ENCODE measurements around the gene AOAH.

AOAH gene

GRCh38 chr7:36527549-36527913 lies 196.8 kb downstream of the AOAH start:
- Histone ChIP-seq H3K4me3 (ENCODE audit: low read length, poor library complexity, severe bottlenecking) (no peak overlapping the region), H3K27me3 (ENCODE audit: insufficient read depth, low read length, poor library complexity, severe bottlenecking) (no peaks in the 10 kb centered on the region), H3K79me2 (ENCODE audit: insufficient read depth, low read length) (no peaks in the 10 kb centered on the region), H3K4me1 (ENCODE audit: insufficient read depth, low read length, poor library complexity, severe bottlenecking) (peaks cover 20% of the 10 kb centered on the region), H3K4me2 (ENCODE audit: low read depth, low read length, poor library complexity, severe bottlenecking) (no peak overlapping the region), H3K9ac (ENCODE audit: low read depth, low read length, poor library complexity, severe bottlenecking) (no peak overlapping the region), H3K9me3 (ENCODE audit: insufficient read depth, low read depth, low read length) (no peaks in the 10 kb centered on the region), H3K36me3 (ENCODE audit: insufficient read depth, low read length) (no peaks in the 10 kb centered on the region), H3F3A (ENCODE audit: low read depth) (no peaks in the 10 kb centered on the region), H4K20me1 (ENCODE audit: insufficient read depth, low read length, poor library complexity, severe bottlenecking) (no peaks in the 10 kb centered on the region), H2AFZ (ENCODE audit: low read length) (no peak overlapping the region), H3K9me2 (replicated peaks; ENCODE audit: low read depth, low read length) (no peaks in the 10 kb centered on the region)
- no peak for TF ChIP-seq CTCF (conservative IDR thresholded peaks at IDR 0.05; ENCODE audit: low read length)
- TF ChIP-seq EZH2phosphoT487 (IDR thresholded peaks at IDR 0.05; ENCODE audit: borderline replicate concordance), result no peak

GRCh38 chr7:36526863-36527548 lies 197.3 kb downstream of the AOAH start:
- H3K4me3 ChIP-seq (ENCODE audit: low read length, poor library complexity, severe bottlenecking), result no peak overlapping the region
- H3K9ac ChIP-seq (ENCODE audit: low read depth, low read length, poor library complexity, severe bottlenecking), result no peak overlapping the region
- no peak for TF ChIP-seq CTCF (conservative IDR thresholded peaks at IDR 0.05; ENCODE audit: low read length)
- no peak for TF ChIP-seq EZH2phosphoT487 (IDR thresholded peaks at IDR 0.05; ENCODE audit: borderline replicate concordance)
- peaks cover 20% of the 10 kb centered on the region for H3K4me1 ChIP-seq (ENCODE audit: insufficient read depth, low read length, poor library complexity, severe bottlenecking)
- no peaks in the 10 kb centered on the region for H3F3A ChIP-seq (ENCODE audit: low read depth)
- H2AFZ ChIP-seq (ENCODE audit: low read length), result no peak overlapping the region
- no peaks in the 10 kb centered on the region for H3K27me3 ChIP-seq (ENCODE audit: insufficient read depth, low read length, poor library complexity, severe bottlenecking)
- no peaks in the 10 kb centered on the region for H3K36me3 ChIP-seq (ENCODE audit: insufficient read depth, low read length)
- no peaks in the 10 kb centered on the region for H3K9me2 ChIP-seq (replicated peaks; ENCODE audit: low read depth, low read length)
- no peak overlapping the region for H3K4me2 ChIP-seq (ENCODE audit: low read depth, low read length, poor library complexity, severe bottlenecking)
- H3K9me3 ChIP-seq (ENCODE audit: insufficient read depth, low read depth, low read length), result no peaks in the 10 kb centered on the region
- H3K79me2 ChIP-seq (ENCODE audit: insufficient read depth, low read length), result no peaks in the 10 kb centered on the region
- H4K20me1 ChIP-seq (ENCODE audit: insufficient read depth, low read length, poor library complexity, severe bottlenecking), result no peaks in the 10 kb centered on the region

GRCh38 chr7:36523371-36524101 lies 200.8 kb downstream of the AOAH start:
- Histone ChIP-seq H3K36me3 (ENCODE audit: insufficient read depth, low read length) (no peaks in the 10 kb centered on the region), H3K27me3 (ENCODE audit: insufficient read depth, low read length, poor library complexity, severe bottlenecking) (no peaks in the 10 kb centered on the region), H3K9ac (ENCODE audit: low read depth, low read length, poor library complexity, severe bottlenecking) (no peak overlapping the region), H3K9me2 (replicated peaks; ENCODE audit: low read depth, low read length) (no peaks in the 10 kb centered on the region), H3K4me2 (ENCODE audit: low read depth, low read length, poor library complexity, severe bottlenecking) (no peak overlapping the region), H3K9me3 (ENCODE audit: insufficient read depth, low read depth, low read length) (no peaks in the 10 kb centered on the region), H3K4me3 (ENCODE audit: low read length, poor library complexity, severe bottlenecking) (no peak overlapping the region), H3K4me1 (ENCODE audit: insufficient read depth, low read length, poor library complexity, severe bottlenecking) (peaks cover 20% of the 10 kb centered on the region), H3F3A (ENCODE audit: low read depth) (no peaks in the 10 kb centered on the region), H4K20me1 (ENCODE audit: insufficient read depth, low read length, poor library complexity, severe bottlenecking) (no peaks in the 10 kb centered on the region), H2AFZ (ENCODE audit: low read length) (no peak overlapping the region), H3K79me2 (ENCODE audit: insufficient read depth, low read length) (no peaks in the 10 kb centered on the region)
- no peak for TF ChIP-seq CTCF (conservative IDR thresholded peaks at IDR 0.05; ENCODE audit: low read length)
- no peak for TF ChIP-seq EZH2phosphoT487 (IDR thresholded peaks at IDR 0.05; ENCODE audit: borderline replicate concordance)

Data from Loucy (cell line).